ENCODE results near the gene TIGIT.
"Not testable (repeated sequence)": the region's sequence is repeated elsewhere in the genome, so short reads cannot be mapped to it uniquely, and the experiment has no call there.

Gene TIGIT

DNA sequence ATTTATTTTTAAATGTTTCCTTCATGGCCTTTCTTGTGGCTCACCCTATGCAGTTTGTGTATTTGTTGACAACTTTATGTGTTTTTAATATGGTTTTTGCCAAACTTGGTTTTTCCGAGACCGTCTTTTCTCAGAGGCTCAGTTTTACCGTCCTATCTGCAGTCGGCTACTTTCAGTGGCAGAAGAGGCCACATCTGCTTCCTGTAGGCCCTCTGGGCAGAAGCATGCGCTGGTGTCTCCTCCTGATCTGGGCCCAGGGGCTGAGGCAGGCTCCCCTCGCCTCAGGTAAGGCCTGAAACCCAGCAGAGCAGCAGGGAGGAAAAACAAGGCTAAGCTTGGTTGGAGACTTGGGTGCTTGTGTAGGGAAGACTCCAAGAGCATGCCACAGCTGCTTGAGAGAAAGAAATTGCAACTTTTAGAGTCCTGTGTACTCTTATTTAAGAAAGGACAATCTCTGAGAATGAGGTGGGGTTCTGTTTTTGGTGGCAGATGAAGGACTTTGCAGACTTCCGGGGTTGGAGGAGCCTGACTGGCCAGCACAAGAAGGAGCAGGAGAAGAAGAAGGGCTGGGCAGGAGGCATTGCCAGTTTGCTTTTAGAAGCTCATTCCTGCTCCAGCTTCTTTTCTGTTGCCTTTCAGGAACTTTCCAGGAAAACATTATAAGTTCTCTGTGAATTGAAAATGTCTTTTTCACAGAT is at the start of gene TIGIT:
TIGIT (plus strand) TSS at position 191 of the 698 bp plus-strand sequence; CDS start at position 225, 34 bp downstream.
- DNase-seq (ENCODE audit: low read depth): no peak

GRCh38 chr3:114252954-114253353 is 40.9 kb upstream of the TIGIT start:
- no peak for DNase-seq (ENCODE audit: low read depth)

DNA sequence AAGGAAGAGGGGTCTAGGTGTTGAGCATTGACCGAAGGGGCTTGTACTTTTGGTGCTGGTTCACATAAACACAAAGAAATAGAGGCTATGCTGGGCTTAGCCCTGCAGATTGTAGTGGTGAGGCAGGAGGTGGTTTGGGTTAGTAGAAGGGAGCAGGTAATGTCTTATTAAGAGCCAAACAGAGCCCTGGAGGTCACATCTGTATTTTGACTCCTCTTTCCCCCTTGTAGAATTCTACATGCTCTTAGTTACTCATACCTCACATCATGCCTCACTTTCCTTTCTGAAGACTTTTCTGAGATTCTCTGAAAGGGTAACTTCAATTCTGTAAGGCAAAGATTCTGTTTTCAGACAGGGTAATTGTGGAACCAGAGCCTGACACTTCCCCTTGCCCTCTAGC is 40.3 kb upstream of the TIGIT start:
- DNase-seq (ENCODE audit: low read depth): no peak

DNA sequence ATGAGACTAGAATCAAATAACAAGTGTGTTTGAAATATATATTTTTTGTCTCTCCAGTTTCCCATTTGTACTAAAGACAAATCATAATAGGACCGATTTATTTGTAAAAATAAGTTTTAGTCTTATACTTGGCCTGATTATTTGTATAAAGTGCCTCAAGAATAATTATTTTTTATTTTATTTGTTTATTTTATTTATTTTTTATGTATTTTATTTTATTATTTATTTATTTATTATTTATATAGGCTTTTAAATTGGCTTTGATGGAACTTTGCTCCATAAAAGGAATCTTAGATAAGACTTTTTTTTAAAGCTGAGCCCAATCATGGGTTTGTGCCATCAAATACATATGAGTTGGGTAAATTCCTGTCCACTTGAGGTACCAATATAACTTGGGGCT is 34.3 kb upstream of the TIGIT start:
- no peak for DNase-seq (ENCODE audit: low read depth)

DNA sequence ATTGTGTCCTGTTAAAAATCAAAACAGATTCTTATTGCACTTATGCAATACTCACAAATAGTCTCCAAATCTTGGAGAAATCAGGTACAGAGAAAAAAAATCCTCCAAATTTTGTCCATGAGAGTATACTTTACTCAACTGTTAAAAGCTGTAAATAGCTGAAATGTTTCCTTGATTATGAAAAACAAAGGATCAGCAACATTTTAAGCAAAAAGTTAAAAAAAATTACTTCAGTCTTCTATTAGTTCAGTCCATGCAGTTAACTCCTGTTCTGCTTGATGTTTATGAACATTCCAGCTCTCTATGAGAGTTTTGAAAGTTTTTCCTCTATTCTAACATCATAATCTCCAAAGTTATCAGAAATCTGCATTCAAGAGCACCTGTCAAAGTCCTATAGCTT is 33.7 kb upstream of the TIGIT start:
- DNase-seq (ENCODE audit: low read depth): no peak

- DNase-seq (ENCODE audit: low read depth): no peak
Measured at GRCh38 chr3:114270019-114270418, 23.8 kb upstream of the TIGIT start.

DNA sequence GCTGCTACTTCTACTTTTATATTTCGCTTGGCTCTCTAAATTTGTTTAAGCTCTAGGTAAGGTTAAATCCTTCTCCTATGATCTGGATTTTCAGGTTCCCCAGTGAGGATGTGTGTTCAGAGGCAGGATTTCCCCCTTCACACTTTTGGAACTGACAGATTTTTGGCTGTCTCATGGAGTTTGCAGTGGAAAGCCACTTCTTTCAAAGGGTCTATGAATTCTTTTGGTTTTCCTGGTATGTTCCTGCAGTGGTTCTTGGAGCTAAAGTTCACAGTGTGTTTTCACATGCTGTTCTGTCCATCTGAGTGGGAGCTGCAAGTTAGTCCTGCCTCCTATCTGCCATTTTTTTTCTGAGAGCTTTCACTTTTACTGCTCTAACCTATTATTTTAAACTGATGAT is 21.6 kb upstream of the TIGIT start:
- no peak for DNase-seq (ENCODE audit: low read depth)

- no peak for DNase-seq (ENCODE audit: low read depth)
Measured at GRCh38 chr3:114274929-114275328, 18.9 kb upstream of the TIGIT start.

- not testable (repeated sequence) for DNase-seq (ENCODE audit: low read depth)
Measured at GRCh38 chr3:114276856-114277255, 17.0 kb upstream of the TIGIT start.

- DNase-seq (ENCODE audit: low read depth): no peak
Measured at GRCh38 chr3:114284644-114285043, 9.2 kb upstream of the TIGIT start.

- DNase-seq (ENCODE audit: low read depth): no peak
Measured at GRCh38 chr3:114285648-114286230, 8.1 kb upstream of the TIGIT start.

- DNase-seq (ENCODE audit: low read depth): no peak
Measured at GRCh38 chr3:114286266-114286665, 7.6 kb upstream of the TIGIT start.

- DNase-seq (ENCODE audit: low read depth): peak; percentile 85
Measured at GRCh38 chr3:114290911-114291901, 2.6 kb upstream of the TIGIT start.

GRCh38 chr3:114294940-114295480 is 1.2 kb downstream of the TIGIT start:
- DNase-seq (ENCODE audit: low read depth): no peak

GRCh38 chr3:114295946-114296345 is 2.1 kb downstream of the TIGIT start:
- DNase-seq (ENCODE audit: low read depth): no peak

DNA sequence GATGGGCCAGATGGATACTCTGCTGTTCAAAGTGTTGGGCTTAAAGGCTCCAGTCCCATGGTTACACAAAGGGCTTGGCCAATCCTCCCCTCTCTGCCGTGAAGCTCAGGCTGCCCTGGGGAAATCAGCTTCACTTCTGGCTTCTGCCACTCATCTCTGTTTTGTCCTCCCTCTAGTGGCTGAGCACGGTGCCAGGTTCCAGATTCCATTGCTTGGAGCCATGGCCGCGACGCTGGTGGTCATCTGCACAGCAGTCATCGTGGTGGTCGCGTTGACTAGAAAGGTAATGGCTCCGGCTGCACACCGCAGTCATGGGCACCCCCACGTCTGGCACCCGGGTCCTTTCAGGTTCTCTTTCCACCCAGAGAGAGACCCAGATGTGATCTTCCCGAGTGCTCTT is 5.6 kb downstream of the TIGIT start:
- no peak for DNase-seq (ENCODE audit: low read depth)

- no peak for DNase-seq (ENCODE audit: low read depth)
Measured at GRCh38 chr3:114299941-114300624, 6.3 kb downstream of the TIGIT start.

DNA sequence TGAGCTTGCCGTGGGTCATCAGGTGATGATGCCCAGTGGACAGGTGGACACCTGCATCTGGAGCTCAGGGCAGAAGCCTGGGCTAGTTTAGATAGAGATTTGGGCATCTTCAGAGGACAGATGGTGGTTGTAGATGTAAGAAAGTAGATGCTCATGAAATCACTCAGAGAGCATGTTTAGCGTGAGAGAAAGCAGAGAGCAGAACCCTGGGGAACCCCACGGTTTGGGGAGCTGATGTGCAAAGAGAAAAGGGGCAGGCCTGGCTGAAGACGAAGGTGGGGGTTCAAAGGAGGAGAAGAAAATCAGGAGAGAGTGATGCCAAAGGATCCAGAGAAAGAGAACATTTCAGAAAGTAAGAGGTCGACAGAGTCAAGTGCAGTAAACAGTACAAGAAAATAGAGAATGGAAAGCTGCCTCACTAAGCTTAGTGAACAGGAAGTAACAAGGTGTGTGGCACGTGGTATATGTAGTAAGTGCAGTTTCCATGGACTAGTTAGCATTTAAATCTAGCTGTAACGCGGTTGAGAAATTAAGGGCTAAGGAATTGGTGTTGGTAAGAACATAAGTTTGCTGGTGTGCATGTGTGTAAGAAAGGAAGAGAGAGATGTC is 13.5 kb downstream of the TIGIT start:
- DNase-seq (ENCODE audit: low read depth): no peak

DNA sequence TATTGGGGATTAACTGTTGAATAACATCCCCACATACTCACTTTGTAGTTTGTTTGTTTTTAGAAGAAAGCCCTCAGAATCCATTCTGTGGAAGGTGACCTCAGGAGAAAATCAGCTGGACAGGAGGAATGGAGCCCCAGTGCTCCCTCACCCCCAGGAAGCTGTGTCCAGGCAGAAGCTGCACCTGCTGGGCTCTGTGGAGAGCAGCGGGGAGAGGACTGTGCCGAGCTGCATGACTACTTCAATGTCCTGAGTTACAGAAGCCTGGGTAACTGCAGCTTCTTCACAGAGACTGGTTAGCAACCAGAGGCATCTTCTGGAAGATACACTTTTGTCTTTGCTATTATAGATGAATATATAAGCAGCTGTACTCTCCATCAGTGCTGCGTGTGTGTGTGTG is 14.0 kb downstream of the TIGIT start:
- no peak for DNase-seq (ENCODE audit: low read depth)

DNA sequence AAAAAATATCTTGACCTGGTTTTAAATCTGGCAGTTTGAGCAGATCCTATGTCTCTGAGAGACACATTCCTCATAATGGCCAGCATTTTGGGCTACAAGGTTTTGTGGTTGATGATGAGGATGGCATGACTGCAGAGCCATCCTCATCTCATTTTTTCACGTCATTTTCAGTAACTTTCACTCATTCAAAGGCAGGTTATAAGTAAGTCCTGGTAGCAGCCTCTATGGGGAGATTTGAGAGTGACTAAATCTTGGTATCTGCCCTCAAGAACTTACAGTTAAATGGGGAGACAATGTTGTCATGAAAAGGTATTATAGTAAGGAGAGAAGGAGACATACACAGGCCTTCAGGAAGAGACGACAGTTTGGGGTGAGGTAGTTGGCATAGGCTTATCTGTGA is 14.5 kb downstream of the TIGIT start:
- DNase-seq (ENCODE audit: low read depth): no peak

DNA sequence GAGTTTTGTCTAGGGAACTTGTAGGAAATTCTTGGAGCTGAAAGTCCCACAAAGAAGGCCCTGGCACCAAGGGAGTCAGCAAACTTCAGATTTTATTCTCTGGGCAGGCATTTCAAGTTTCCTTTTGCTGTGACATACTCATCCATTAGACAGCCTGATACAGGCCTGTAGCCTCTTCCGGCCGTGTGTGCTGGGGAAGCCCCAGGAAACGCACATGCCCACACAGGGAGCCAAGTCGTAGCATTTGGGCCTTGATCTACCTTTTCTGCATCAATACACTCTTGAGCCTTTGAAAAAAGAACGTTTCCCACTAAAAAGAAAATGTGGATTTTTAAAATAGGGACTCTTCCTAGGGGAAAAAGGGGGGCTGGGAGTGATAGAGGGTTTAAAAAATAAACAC is 15.0 kb downstream of the TIGIT start:
- DNase-seq (ENCODE audit: low read depth): peak; percentile 40
